Measurements from ENCODE around the gene FNIP1.
A peak's percentile ranks its signal among the peaks of the same experiment; 100 is the strongest.

FNIP1 gene

DNA sequence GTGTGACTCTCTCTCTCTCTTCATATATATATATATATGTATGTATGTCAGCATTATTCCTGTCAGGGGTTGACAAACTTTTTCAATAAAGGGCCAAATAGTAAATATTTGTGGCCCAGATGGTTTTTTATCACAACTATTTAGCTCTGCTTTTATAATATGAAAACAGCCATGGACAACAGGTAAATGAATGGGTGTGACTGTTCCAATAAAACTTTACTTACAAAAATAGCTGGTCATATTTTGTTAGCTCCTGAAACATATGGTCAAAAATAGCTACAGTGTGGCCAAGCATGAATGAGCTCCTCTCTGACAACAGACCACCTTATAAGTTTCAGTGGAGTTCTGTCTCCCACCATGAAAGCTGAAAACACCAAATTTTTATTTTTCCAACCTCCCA, 183.4 kb downstream of the FNIP1 start:
- no peak overlapping the region for H3K27ac ChIP-seq
- no peak for DNase-seq (ENCODE audit: low spot score)
- TF ChIP-seq, protein P1, sequence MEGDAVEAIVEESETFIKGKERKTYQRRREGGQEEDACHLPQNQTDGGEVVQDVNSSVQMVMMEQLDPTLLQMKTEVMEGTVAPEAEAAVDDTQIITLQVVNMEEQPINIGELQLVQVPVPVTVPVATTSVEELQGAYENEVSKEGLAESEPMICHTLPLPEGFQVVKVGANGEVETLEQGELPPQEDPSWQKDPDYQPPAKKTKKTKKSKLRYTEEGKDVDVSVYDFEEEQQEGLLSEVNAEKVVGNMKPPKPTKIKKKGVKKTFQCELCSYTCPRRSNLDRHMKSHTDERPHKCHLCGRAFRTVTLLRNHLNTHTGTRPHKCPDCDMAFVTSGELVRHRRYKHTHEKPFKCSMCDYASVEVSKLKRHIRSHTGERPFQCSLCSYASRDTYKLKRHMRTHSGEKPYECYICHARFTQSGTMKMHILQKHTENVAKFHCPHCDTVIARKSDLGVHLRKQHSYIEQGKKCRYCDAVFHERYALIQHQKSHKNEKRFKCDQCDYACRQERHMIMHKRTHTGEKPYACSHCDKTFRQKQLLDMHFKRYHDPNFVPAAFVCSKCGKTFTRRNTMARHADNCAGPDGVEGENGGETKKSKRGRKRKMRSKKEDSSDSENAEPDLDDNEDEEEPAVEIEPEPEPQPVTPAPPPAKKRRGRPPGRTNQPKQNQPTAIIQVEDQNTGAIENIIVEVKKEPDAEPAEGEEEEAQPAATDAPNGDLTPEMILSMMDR (conservative IDR thresholded peaks at IDR 0.05; ENCODE audit: low read depth) = no peak
- POLR2A ChIA-PET (ENCODE audit: low non-redundant PET) = interaction anchor here (0.5 kb wide), 1 partner anchor 55 kb away, joined by 10 read pairs; no protein-coding TSS in a partner anchor
- CTCF ChIA-PET = interaction anchor here (0.6 kb wide), 2 partner anchors 143 to 218 kb away, joined by 3 to 6 read pairs; no protein-coding TSS in a partner anchor

DNA sequence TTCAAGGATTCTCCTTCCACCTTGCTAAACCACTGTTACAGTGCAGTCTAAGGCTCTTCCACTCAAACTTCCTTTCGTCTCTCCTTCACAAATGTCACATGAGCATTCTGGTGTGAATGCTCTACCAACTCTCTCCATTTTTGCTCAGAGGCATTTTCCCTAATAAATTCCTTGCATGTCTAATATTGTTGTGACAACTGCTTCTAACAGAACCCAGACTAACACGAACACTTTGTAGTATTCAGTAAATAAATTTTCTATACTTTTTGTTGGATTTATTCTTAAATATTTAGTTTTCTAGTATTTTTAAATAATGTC, 185.8 kb downstream of the FNIP1 start:
- H3K27ac ChIP-seq = no peak overlapping the region
- POLR2A ChIA-PET (ENCODE audit: low non-redundant PET) = interaction anchor here (0.6 kb wide), 1 partner anchor 188 kb away, joined by 3 read pairs; no protein-coding TSS in a partner anchor

DNA sequence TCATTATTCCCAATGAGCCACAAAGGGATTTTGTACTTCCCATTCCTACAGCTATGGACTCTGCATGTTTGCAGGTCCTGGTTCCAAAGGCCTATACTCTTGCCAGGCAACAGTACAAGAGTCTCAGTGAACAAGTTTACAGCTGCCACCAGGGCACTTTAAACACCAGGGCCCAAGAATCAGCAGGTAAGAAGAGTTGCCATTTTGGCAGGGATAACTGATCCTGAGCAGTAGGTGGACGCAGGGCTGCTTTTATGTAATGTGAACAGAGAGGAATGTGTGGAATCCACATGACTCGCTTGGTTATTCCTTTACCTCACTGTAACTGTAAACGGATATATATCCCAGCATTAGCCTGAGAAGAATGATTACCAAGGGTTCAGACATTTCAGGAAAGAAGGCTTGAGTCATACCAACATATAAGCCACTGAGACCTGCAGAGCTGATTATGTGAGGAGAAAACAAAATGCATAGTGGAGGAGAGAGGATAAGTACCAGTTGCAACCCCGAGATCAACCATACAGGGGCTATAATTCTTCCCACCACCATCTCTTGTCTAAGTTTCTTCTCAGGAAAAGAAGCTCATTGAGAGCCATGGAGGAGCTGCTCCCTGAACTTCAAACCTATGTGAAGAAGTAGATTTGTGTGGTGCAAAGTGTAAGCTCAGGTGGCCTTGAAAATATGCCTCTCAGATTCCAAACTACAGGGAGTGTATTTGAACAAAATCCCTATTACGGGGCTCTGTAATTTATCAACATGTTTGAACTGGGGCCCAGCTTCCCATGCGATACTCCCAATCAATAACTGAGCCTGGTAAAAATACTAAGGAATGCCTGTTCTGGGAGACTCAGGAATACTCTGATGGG, 186.4 kb downstream of the FNIP1 start:
- POLR2A ChIA-PET (ENCODE audit: low non-redundant PET) = interaction anchor here (0.5 to 0.6 kb wide), 2 partner anchors 17 to 188 kb away, joined by 3 read pairs; no protein-coding TSS in a partner anchor
- CTCF ChIA-PET = interaction anchor here (1.0 kb wide), 2 partner anchors 21 to 40 kb away, joined by 4 read pairs; no protein-coding TSS in a partner anchor
- TF ChIP-seq, protein P1 (conservative IDR thresholded peaks at IDR 0.05; ENCODE audit: low read depth) = no peak
- DNase-seq (ENCODE audit: low spot score) = peak; percentile 74
- H3K27ac ChIP-seq = no peak overlapping the region

More for the DNA sequence above, 185.8 kb downstream of the FNIP1 start:
- DNase-seq (ENCODE audit: low spot score) = no peak
- CTCF ChIA-PET = no interaction called here
- TF ChIP-seq, protein P1 (conservative IDR thresholded peaks at IDR 0.05; ENCODE audit: low read depth) = no peak

DNA sequence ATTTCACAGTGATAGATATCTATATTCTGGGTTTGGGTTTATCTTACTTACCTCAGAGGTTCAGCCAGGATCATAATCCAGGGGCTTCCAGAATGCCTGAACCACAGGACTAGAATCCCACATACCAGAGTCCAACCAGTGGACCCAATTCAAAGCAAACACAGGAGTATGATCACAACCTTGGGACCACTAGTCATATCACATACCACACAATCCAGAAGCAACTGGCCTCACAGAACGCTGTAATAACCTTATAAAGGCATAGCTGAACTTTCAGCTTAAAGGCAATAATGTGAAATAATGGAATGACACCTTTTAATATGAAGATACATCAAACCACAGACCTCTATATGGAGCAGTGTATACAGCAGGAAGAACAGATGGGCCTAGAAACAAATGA, 187.0 kb downstream of the FNIP1 start:
- TF ChIP-seq, protein P1 (conservative IDR thresholded peaks at IDR 0.05; ENCODE audit: low read depth) = no peak
- H3K27ac ChIP-seq = no peak overlapping the region
- ChIA-PET POLR2A (ENCODE audit: low non-redundant PET) (interaction anchor here (0.5 kb wide), 1 partner anchor 17 kb away, joined by 3 read pairs; no protein-coding TSS in a partner anchor), CTCF (interaction anchor here (1.0 kb wide), 2 partner anchors 20 to 40 kb away, joined by 4 read pairs; no protein-coding TSS in a partner anchor)
- DNase-seq (ENCODE audit: low spot score) = no peak

DNA sequence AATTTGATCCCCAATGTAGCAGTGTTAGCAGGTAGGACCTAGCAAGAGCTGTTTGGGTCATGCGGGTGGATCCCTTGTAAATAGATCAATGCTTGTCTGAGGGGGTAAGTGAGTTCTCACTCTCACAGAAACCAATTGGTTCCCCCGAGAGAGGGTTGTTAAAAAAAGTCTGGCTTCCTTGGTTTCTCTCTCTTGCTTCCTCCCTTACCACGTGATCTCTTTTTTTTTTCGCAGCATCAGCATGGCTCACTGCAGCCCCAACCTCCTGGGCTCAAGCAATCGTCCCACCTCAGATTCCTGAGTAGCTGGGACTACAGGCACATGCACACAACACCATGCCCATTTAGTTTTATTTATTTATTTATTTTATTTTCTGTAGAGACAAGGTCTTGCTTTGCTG, 188.2 kb downstream of the FNIP1 start:
- POLR2A ChIA-PET (ENCODE audit: low non-redundant PET) = no interaction called here
- CTCF ChIA-PET = interaction anchor here (0.7 to 1.4 kb wide), 2 partner anchors 20 to 31 kb away, joined by 3 to 4 read pairs; no protein-coding TSS in a partner anchor

DNA sequence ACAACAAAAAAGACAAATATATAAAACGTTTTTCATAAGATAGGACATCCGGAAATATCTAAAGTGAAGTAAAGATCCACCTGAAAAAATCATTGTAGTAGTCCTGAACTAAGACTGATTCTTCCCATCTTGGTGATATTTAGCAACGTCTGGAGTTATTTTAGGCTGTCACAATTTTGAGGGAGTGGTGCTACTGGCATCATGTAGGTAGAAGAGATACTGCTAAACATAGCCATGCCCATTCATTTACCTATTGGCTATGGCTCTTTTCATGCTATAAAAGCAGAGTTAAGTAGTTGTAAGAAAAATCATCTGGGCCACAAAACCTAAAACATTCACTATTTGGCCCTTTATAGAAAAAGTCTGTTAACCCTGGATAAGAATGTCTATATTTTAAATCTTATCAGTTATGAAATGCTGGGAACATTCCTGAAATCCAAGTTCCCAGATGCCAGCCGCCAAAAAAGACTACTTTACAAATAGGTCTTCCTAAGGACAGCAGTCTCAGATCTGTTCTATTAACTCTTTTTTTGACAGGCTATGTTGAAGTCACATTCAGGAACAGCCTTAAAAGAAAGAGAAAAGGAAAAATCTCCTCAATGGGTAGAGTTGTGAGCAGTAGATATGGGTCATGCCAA, 188.8 kb downstream of the FNIP1 start:
- DNase-seq (ENCODE audit: low spot score) = no peak
- H3K27ac ChIP-seq = no peak overlapping the region
- CTCF ChIA-PET = interaction anchor here (0.7 to 1.4 kb wide), 2 partner anchors 19 to 30 kb away, joined by 3 to 4 read pairs; no protein-coding TSS in a partner anchor
- POLR2A ChIA-PET (ENCODE audit: low non-redundant PET) = no interaction called here
- TF ChIP-seq, protein P1 (conservative IDR thresholded peaks at IDR 0.05; ENCODE audit: low read depth) = no peak

More for the DNA sequence above, 188.2 kb downstream of the FNIP1 start:
- TF ChIP-seq, protein P1 (conservative IDR thresholded peaks at IDR 0.05; ENCODE audit: low read depth) = no peak
- no peak overlapping the region for H3K27ac ChIP-seq
- no peak for DNase-seq (ENCODE audit: low spot score)
